ENCODE data around the gene OR2A12. TPM values are rescaled to one million over a fixed set of nuclear protein-coding genes. Genes with fewer than 3 reads are reported as not detected.
"Not testable (repeated sequence)": the region's sequence is repeated elsewhere in the genome, so short reads cannot be mapped to it uniquely, and the experiment has no call there.

Gene OR2A12, protein sequence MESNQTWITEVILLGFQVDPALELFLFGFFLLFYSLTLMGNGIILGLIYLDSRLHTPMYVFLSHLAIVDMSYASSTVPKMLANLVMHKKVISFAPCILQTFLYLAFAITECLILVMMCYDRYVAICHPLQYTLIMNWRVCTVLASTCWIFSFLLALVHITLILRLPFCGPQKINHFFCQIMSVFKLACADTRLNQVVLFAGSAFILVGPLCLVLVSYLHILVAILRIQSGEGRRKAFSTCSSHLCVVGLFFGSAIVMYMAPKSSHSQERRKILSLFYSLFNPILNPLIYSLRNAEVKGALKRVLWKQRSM
- total RNA-seq (not detected), total RNA-seq (0 reads per million in 2 donors)

- DNase-seq (no peak), ATAC-seq (no peak)
- no peak within 1 kb of the TSS for H3K27ac Mint-ChIP-seq
- H3K27me3 Mint-ChIP-seq: peaks cover 17% of the 10 kb centered on the region
- H3K9me3 ChIP-seq (ENCODE audit: control insufficient read depth, low read length, poor library complexity, severe bottlenecking): no peaks in the 10 kb centered on the region
- H3K36me3 Mint-ChIP-seq (ENCODE audit: low read depth): no peaks in the 10 kb centered on the region
- no peaks in the 10 kb centered on the region for H3K4me1 Mint-ChIP-seq
- H3K4me3 Mint-ChIP-seq: no peak within 1 kb of the TSS
These were observed at the start of gene OR2A12 for GRCh38 chr7:144085978-144086377. OR2A12 (plus strand) TSS chr7:144086278; CDS start chr7:144095108, 8,830 bp downstream.

DNA sequence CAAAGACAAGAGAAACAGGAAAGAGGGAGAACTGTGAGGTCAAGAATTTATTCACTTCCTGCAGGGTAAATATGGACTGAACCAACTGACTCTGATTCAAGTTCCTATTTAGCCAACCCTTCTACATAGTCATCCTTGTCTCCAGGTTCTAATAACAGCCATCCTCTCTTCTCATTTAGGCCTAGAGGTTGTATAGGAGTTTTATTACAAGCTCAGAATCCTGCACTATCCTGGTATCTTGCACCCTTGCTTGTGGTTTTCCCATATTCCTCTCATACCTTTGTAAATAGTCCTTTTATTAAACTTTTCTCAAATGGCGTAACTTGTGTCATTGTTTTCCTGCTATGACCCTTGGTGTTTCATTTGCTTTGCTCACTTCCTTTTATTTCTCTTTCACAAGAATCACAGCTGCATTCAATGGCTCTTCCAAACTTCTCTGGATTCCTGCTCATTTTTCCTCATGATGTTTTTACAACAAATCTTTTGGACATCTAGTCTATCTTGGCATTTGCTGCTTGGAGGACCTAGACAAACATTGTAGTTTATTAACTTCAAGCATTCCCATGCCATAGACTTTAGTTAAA, 49.7 kb upstream of the OR2A12 start:
- Mint-ChIP-seq H3K27me3 (peaks cover 24% of the 10 kb centered on the region), H3K36me3 (ENCODE audit: low read depth) (no peaks in the 10 kb centered on the region), H3K27ac (no peak overlapping the region), H3K4me1 (no peaks in the 10 kb centered on the region), H3K4me3 (no peak overlapping the region)
- DNase-seq: no peak
- no peak for ATAC-seq
- H3K9me3 ChIP-seq (ENCODE audit: control insufficient read depth, low read length, poor library complexity, severe bottlenecking): no peaks in the 10 kb centered on the region

- Mint-ChIP-seq H3K4me3 (no peak overlapping the region), H3K4me1 (no peaks in the 10 kb centered on the region), H3K27ac (no peak overlapping the region), H3K36me3 (ENCODE audit: low read depth) (no peaks in the 10 kb centered on the region), H3K27me3 (peaks cover 17% of the 10 kb centered on the region)
- ATAC-seq (no peak), DNase-seq (no peak)
- no peaks in the 10 kb centered on the region for H3K9me3 ChIP-seq (ENCODE audit: control insufficient read depth, low read length, poor library complexity, severe bottlenecking)
These were observed 48.6 kb upstream of the OR2A12 start for GRCh38 chr7:144037414-144038035.

DNA sequence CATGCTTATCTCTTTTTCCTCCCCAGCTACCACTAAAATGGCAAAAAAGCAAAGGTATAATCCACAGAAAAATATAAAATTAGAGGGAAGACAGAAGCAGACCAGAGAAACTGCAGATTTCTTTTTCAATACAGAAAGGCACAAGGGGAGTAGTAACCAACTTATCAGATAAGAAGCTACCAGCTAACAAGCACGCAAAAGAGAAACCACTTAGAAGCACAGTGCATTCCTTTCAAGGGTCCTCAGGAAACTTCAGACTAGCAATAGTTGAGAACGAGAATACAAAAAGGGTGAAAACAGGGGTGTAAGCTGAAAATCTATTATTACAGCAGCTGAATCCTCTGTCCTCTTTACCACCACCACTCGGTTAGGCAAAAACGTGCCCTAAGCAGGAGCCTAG, 47.2 kb upstream of the OR2A12 start:
- H3K4me3 Mint-ChIP-seq: no peak overlapping the region
- no peaks in the 10 kb centered on the region for H3K9me3 ChIP-seq (ENCODE audit: control insufficient read depth, low read length, poor library complexity, severe bottlenecking)
- peaks cover 9% of the 10 kb centered on the region for H3K27me3 Mint-ChIP-seq
- H3K36me3 Mint-ChIP-seq (ENCODE audit: low read depth): no peaks in the 10 kb centered on the region
- ATAC-seq: no peak
- no peak for DNase-seq
- no peak overlapping the region for H3K27ac Mint-ChIP-seq
- H3K4me1 Mint-ChIP-seq: no peaks in the 10 kb centered on the region

GRCh38 chr7:144048648-144049047, 37.4 kb upstream of the OR2A12 start, which contains the start of gene OR2A5:
OR2A5 (plus strand) TSS chr7:144048948; CDS start chr7:144050402, 1,454 bp downstream.
- Mint-ChIP-seq H3K4me3 (no peak within 1 kb of the TSS), H3K27ac (no peak within 1 kb of the TSS), H3K27me3 (peaks cover 33% of the 10 kb centered on the region), H3K4me1 (no peaks in the 10 kb centered on the region), H3K36me3 (ENCODE audit: low read depth) (no peaks in the 10 kb centered on the region)
- no peaks in the 10 kb centered on the region for H3K9me3 ChIP-seq (ENCODE audit: control insufficient read depth, low read length, poor library complexity, severe bottlenecking)
- DNase-seq (no peak), ATAC-seq (no peak)

GRCh38 chr7:144049491-144049890, 36.6 kb upstream of the OR2A12 start:
- no peak for ATAC-seq
- no peaks in the 10 kb centered on the region for H3K36me3 Mint-ChIP-seq (ENCODE audit: low read depth)
- H3K9me3 ChIP-seq (ENCODE audit: control insufficient read depth, low read length, poor library complexity, severe bottlenecking): no peaks in the 10 kb centered on the region
- no peaks in the 10 kb centered on the region for H3K4me1 Mint-ChIP-seq
- H3K27me3 Mint-ChIP-seq: peaks cover 38% of the 10 kb centered on the region
- no peak overlapping the region for H3K27ac Mint-ChIP-seq
- no peak overlapping the region for H3K4me3 Mint-ChIP-seq
- DNase-seq: no peak

GRCh38 chr7:144050093-144050492, 36.0 kb upstream of the OR2A12 start:
- no peak for DNase-seq
- Mint-ChIP-seq H3K4me3 (no peak overlapping the region), H3K27ac (no peak overlapping the region), H3K36me3 (ENCODE audit: low read depth) (no peaks in the 10 kb centered on the region), H3K27me3 (peaks cover 38% of the 10 kb centered on the region), H3K4me1 (no peaks in the 10 kb centered on the region)
- H3K9me3 ChIP-seq (ENCODE audit: control insufficient read depth, low read length, poor library complexity, severe bottlenecking): no peaks in the 10 kb centered on the region
- no peak for ATAC-seq

DNA sequence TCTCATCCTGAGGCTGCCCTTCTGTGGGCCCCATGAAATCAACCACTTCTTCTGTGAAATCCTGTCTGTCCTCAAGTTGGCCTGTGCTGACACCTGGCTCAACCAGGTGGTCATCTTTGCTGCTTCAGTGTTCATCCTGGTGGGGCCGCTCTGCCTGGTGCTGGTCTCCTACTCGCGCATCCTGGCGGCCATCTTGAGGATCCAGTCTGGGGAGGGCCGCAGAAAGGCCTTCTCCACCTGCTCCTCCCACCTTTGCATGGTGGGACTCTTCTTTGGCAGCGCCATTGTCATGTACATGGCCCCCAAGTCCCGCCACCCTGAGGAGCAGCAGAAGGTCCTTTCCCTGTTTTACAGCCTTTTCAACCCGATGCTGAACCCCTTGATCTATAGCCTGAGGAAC, 35.2 kb upstream of the OR2A12 start:
- H3K4me3 Mint-ChIP-seq; H3K27ac Mint-ChIP-seq; H3K36me3 Mint-ChIP-seq (ENCODE audit: low read depth); DNase-seq; ATAC-seq; H3K9me3 ChIP-seq (ENCODE audit: control insufficient read depth, low read length, poor library complexity, severe bottlenecking); H3K4me1 Mint-ChIP-seq: not testable (repeated sequence)
- H3K27me3 Mint-ChIP-seq: peaks cover 38% of the 10 kb centered on the region

DNA sequence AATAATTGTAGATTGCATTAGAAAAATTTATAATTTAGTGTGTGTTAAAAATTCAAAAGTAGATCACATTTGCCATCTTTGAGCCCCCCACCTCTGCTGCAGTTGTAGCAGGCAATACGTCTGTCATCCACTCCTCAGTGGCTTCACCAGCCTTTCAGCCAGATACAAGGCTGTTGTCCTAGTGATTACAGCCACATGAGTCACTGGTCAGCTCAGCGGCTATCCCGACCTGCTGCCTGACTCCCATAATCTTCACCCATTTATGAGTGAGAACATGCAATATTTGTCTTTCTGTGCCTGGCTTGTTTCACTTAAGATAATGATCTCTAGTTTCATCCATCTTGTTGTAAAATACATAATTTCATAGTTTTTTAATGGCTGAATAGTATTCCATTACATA, 28.1 kb upstream of the OR2A12 start:
- H3K9me3 ChIP-seq (ENCODE audit: control insufficient read depth, low read length, poor library complexity, severe bottlenecking): no peaks in the 10 kb centered on the region
- no peaks in the 10 kb centered on the region for H3K4me1 Mint-ChIP-seq
- ATAC-seq: no peak
- no peaks in the 10 kb centered on the region for H3K36me3 Mint-ChIP-seq (ENCODE audit: low read depth)
- H3K4me3 Mint-ChIP-seq: no peak overlapping the region
- DNase-seq: no peak
- H3K27ac Mint-ChIP-seq: no peak overlapping the region
- peaks cover 21% of the 10 kb centered on the region for H3K27me3 Mint-ChIP-seq

- DNase-seq (no peak), ATAC-seq (no peak)
- H3K4me1 Mint-ChIP-seq: no peaks in the 10 kb centered on the region
- no peaks in the 10 kb centered on the region for H3K36me3 Mint-ChIP-seq (ENCODE audit: low read depth)
- no peak overlapping the region for H3K27ac Mint-ChIP-seq
- H3K27me3 Mint-ChIP-seq: peaks cover 30% of the 10 kb centered on the region
- no peak overlapping the region for H3K4me3 Mint-ChIP-seq
- no peaks in the 10 kb centered on the region for H3K9me3 ChIP-seq (ENCODE audit: control insufficient read depth, low read length, poor library complexity, severe bottlenecking)
These were observed 22.4 kb upstream of the OR2A12 start for GRCh38 chr7:144063710-144064109.

- H3K9me3 ChIP-seq (ENCODE audit: control insufficient read depth, low read length, poor library complexity, severe bottlenecking): no peaks in the 10 kb centered on the region
- H3K4me1 Mint-ChIP-seq: no peaks in the 10 kb centered on the region
- ATAC-seq (no peak), DNase-seq (no peak)
- H3K27me3 Mint-ChIP-seq: peaks cover 20% of the 10 kb centered on the region
- no peak within 1 kb of the TSS for H3K4me3 Mint-ChIP-seq
- H3K27ac Mint-ChIP-seq: no peak within 1 kb of the TSS
- no peaks in the 10 kb centered on the region for H3K36me3 Mint-ChIP-seq (ENCODE audit: low read depth)
These were observed 16.6 kb upstream of the OR2A12 start, which contains the start of gene OR2A25 for GRCh38 chr7:144069511-144069910. OR2A25 (plus strand) TSS chr7:144069811; CDS start chr7:144074220, 4,409 bp downstream.

DNA sequence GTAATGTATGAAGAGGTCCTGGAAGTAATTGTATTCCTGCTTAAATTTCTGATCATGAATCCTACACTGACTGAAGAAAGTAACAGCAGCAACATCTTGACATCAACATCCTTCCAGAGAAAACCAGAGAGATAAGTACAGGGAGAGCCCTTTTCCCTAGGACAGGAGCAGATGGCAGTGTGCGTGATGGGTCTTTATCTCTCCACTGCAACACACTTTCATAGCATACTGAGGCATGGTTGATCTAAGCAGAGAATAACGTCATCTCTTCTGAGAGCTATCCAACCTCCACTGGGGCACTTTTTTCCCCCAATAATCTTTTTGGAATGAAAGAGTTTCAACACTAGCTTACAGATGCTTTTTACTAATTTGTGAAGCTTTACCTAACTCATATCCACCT, 16.1 kb upstream of the OR2A12 start:
- no peak for DNase-seq
- Mint-ChIP-seq H3K27me3 (peaks cover 20% of the 10 kb centered on the region), H3K4me1 (no peaks in the 10 kb centered on the region), H3K4me3 (no peak overlapping the region), H3K27ac (no peak overlapping the region), H3K36me3 (ENCODE audit: low read depth) (no peaks in the 10 kb centered on the region)
- ATAC-seq: no peak
- H3K9me3 ChIP-seq (ENCODE audit: control insufficient read depth, low read length, poor library complexity, severe bottlenecking): no peaks in the 10 kb centered on the region

- Mint-ChIP-seq H3K27ac (no peak overlapping the region), H3K36me3 (ENCODE audit: low read depth) (no peaks in the 10 kb centered on the region), H3K4me1 (peaks cover 2% of the 10 kb centered on the region), H3K27me3 (peaks cover 12% of the 10 kb centered on the region), H3K4me3 (no peak overlapping the region)
- DNase-seq: no peak
- no peak for ATAC-seq
- H3K9me3 ChIP-seq (ENCODE audit: control insufficient read depth, low read length, poor library complexity, severe bottlenecking): no peaks in the 10 kb centered on the region
These were observed 11.7 kb upstream of the OR2A12 start for GRCh38 chr7:144074374-144074773.
